SK-N-SH (cell line): Measurements from ENCODE around the gene WEE1. TPM values are rescaled to one million over a fixed set of nuclear protein-coding genes. Genes with fewer than 3 reads are reported as not detected.

Source experiments
- polyA plus RNA-seq, 3 experiments: library from polyadenylated mRNA; depleted of rRNA; stranded (reverse); fragments of >200 nt; gene quantifications; 2 replicates each; pipeline ENCODE4 v1.2.3, GENCODE V29; 2012
- small RNA-seq, 7 experiments: library from RNA; depleted of rRNA; stranded (forward); fragments of <200 nt; gene quantifications; one replicate each; pipeline ENCODE3, GENCODE V24; 2012

The WEE1 gene
- polyA plus RNA-seq, 1 of the 3 experiments (the other 2 are of a cell fraction): 16.9 TPM

Small RNA genes lying within 50 kb of the gene (small RNA-seq; reads per million reads assigned to genes)
- gene RF01210: 0 reads per million in 7 experiments

Other genes with a start within 250 kb of the WEE1 start
- 25.4 and 34.8 TPM in 2 replicates for gene IPO7, start 189.0 kb upstream of the WEE1 start, polyA plus RNA-seq (2012; rRNA removed)
- 11.3 and 17.0 TPM in 2 replicates for gene ZNF143, start 112.7 kb upstream of the WEE1 start, polyA plus RNA-seq (2012; rRNA removed)
- gene SWAP70, start 90.4 kb downstream of the WEE1 start, polyA plus RNA-seq (2012; rRNA removed): 10.6 and 11.9 TPM in 2 replicates